Measurements from ENCODE around the gene DYNLRB1. TPM values are rescaled to one million over a fixed set of nuclear protein-coding genes. Genes with fewer than 3 reads are reported as not detected.
A peak's percentile ranks its signal among the peaks of the same experiment; 100 is the strongest.

Gene DYNLRB1
- total RNA-seq, 1 experiment from 2014 or later: 177 TPM

DNA sequence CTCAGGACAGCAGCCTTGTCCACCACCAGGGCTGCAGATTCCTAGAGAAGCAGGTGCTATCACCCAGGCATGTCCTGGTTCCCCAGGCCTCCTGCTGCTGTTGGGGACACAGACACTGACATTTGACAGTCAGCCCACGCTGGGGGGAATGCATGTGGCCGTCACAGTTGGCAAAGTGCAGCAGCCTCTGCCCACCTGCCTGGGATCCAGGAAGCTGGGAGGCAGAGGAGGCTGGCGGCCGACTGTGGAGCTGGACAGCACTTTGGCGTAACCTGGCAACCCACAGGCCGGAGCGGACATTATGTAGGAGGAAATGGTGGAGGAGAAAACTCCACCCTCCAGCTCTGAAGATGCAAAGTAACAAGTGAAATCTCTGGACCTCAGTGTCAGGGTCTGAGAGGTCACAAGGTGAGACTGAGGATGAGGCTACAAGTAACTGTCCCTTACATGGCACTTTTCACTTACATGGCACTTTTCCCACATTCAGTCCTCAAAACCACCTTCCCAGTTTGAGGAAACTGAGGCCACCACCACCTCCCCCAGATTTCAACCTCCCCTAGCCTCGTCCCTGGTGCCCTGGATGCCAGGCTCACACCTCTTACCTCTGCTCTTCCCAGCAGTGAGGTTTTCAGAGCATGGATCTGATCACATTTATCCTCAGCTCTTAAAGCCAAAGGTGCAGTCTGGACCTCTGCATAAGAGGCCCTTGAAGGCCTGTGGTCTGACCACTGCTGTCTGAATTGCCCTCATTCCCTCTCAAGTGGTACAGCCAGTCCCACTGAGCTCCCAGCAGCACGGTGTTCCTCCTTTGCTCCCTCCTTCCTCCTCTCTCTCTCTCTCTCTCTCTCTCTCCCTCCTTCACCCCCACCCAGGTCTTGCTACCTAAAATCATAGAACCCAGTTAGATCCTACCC, 51.0 kb downstream of the DYNLRB1 start:
- Histone ChIP-seq H3K4me2 (ENCODE audit: low read length) (no peak overlapping the region), H3K9me3 (ENCODE audit: low read length) (no peaks in the 10 kb centered on the region), H3K79me2 (ENCODE audit: low read length) (no peaks in the 10 kb centered on the region), H3K27ac (ENCODE audit: low read length) (no peak overlapping the region), H3F3A (ENCODE audit: low read length, unreplicated experiment) (no peaks in the 10 kb centered on the region), H3K36me3 (ENCODE audit: low read depth, low read length) (no peaks in the 10 kb centered on the region), H3K4me1 (ENCODE audit: insufficient read depth, low read length) (0 out of 2 replicates have a peak, but pooled peaks cover 4% of the 10 kb centered on the region), H3K4me3 (ENCODE audit: low read length) (no peak overlapping the region), H4K20me1 (ENCODE audit: low read length) (no peaks in the 10 kb centered on the region), H3K9ac (ENCODE audit: low read length) (no peak overlapping the region), H3K9me2 (replicated peaks; ENCODE audit: low read length) (no peaks in the 10 kb centered on the region), H2AFZ (ENCODE audit: low read length) (no peak overlapping the region), H3K27me3 (ENCODE audit: low read length) (no peaks in the 10 kb centered on the region)
- intact Hi-C loops (cut with micrococcal nuclease): no loop called here
- DNase-seq: no peak
- ChIA-PET CTCF (no interaction called here), POLR2A (ENCODE audit: unreplicated experiment) (interaction anchor here (0.6 kb wide), 1 partner anchor 13 kb away, joined by 4 read pairs; no protein-coding TSS in a partner anchor)
- ATAC-seq: no peak
- no TSS peak for BruUV-seq (replicated peaks)
- TF ChIP-seq EZH2phosphoT487 (IDR thresholded peaks at IDR 0.05; ENCODE audit: borderline replicate concordance, low read length): no peak

DNA sequence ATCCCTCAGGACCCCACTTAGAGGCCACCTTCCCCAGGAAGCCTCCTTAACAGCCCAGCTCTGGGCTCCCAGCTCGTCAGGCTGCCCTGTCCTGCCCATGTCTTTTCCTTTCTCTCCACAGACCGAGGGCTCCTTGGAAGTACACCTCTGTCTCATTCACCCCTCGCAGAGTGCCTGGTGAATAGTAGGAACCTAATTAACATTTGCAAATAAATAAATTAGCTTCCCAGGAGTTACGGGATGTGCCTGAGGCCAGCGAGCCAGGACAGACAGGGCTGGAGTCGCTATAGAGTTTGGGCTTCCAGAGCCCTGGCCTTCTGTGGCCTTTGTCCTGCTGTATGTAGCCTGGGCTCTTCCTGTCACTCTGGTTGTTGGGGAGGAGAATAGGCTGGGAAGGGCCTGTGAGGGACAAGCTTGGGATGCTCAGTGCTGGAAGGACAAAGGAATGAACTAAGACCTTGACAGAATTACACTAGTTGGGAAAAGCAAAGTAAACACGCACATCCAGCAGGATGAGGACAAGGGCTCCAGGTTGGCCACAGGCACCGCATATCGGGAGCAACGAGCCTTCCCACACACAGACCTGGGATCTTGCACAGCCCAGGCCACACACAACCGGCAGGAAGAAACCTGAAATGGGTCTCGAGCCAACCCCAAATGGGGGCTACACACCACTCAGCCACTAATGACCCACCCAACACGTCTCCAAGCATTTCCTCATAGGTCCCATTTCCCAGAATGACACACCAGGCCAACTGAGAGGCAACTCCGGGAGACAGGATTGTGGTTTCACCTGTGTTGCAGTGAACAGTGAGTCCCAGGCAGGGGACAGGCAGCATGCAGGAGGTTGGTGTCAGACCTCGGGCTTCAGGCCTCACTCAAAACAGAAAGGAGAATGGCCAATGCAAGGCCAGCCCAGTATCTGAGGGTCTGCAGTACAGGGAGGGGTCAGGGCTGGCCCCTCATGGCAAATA, 52.0 kb downstream of the DYNLRB1 start:
- H3K4me3 ChIP-seq (ENCODE audit: low read length): no peak overlapping the region
- H2AFZ ChIP-seq (ENCODE audit: low read length): no peak overlapping the region
- no peak for DNase-seq
- TF ChIP-seq, protein P1, sequence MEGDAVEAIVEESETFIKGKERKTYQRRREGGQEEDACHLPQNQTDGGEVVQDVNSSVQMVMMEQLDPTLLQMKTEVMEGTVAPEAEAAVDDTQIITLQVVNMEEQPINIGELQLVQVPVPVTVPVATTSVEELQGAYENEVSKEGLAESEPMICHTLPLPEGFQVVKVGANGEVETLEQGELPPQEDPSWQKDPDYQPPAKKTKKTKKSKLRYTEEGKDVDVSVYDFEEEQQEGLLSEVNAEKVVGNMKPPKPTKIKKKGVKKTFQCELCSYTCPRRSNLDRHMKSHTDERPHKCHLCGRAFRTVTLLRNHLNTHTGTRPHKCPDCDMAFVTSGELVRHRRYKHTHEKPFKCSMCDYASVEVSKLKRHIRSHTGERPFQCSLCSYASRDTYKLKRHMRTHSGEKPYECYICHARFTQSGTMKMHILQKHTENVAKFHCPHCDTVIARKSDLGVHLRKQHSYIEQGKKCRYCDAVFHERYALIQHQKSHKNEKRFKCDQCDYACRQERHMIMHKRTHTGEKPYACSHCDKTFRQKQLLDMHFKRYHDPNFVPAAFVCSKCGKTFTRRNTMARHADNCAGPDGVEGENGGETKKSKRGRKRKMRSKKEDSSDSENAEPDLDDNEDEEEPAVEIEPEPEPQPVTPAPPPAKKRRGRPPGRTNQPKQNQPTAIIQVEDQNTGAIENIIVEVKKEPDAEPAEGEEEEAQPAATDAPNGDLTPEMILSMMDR (conservative IDR thresholded peaks at IDR 0.05; ENCODE audit: low read depth, low read length): no peak
- TF ChIP-seq EZH2 (IDR thresholded peaks at IDR 0.05; ENCODE audit: low read length, unreplicated experiment): no peak
- no peak for TF ChIP-seq EZH2phosphoT487 (IDR thresholded peaks at IDR 0.05; ENCODE audit: borderline replicate concordance, low read length)
- no peak overlapping the region for H3K4me2 ChIP-seq (ENCODE audit: low read length)
- H3K4me1 ChIP-seq (ENCODE audit: insufficient read depth, low read length): 0 out of 2 replicates have a peak, but pooled peaks cover 4% of the 10 kb centered on the region
- H3K9me2 ChIP-seq (replicated peaks; ENCODE audit: low read length): no peaks in the 10 kb centered on the region
- no peak for ATAC-seq
- H3K36me3 ChIP-seq (ENCODE audit: low read depth, low read length): no peaks in the 10 kb centered on the region
- H3K79me2 ChIP-seq (ENCODE audit: low read length): no peaks in the 10 kb centered on the region
- no peaks in the 10 kb centered on the region for H4K20me1 ChIP-seq (ENCODE audit: low read length)
- ChIA-PET CTCF (no interaction called here), POLR2A (ENCODE audit: unreplicated experiment) (no interaction called here)
- no TSS peak for BruUV-seq (replicated peaks)
- no peaks in the 10 kb centered on the region for H3K27me3 ChIP-seq (ENCODE audit: low read length)
- intact Hi-C loops (cut with micrococcal nuclease): no loop called here
- no peaks in the 10 kb centered on the region for H3K9me3 ChIP-seq (ENCODE audit: low read length)
- no peaks in the 10 kb centered on the region for H3F3A ChIP-seq (ENCODE audit: low read length, unreplicated experiment)
- no peak overlapping the region for H3K27ac ChIP-seq (ENCODE audit: low read length)
- no peak overlapping the region for H3K9ac ChIP-seq (ENCODE audit: low read length)

DNA sequence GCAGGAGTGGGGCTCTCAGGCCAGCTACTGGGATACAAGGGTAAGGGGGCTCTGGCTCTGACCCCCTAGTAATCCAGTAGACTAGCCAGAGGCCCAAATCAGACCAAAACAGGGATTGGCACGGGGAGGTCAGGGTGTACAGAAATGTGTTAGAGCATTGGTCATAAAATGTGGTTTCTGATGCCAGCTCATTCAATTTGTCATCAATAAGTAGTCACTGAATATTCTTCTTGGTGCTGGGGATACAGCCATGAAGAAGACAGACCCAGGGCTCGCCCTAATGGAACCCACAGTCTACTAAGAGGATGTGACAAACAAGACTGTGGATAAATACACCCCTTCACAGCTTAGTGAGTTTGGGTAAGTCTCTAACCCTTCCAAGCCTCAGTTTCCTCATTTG, 53.4 kb downstream of the DYNLRB1 start:
- no peak overlapping the region for H3K4me2 ChIP-seq (ENCODE audit: low read length)
- H2AFZ ChIP-seq (ENCODE audit: low read length): no peak overlapping the region
- BruUV-seq (replicated peaks): no TSS peak
- H3K9me2 ChIP-seq (replicated peaks; ENCODE audit: low read length): no peaks in the 10 kb centered on the region
- H3K36me3 ChIP-seq (ENCODE audit: low read depth, low read length): no peaks in the 10 kb centered on the region
- H3K79me2 ChIP-seq (ENCODE audit: low read length): no peaks in the 10 kb centered on the region
- H3K9ac ChIP-seq (ENCODE audit: low read length): no peak overlapping the region
- H3F3A ChIP-seq (ENCODE audit: low read length, unreplicated experiment): no peaks in the 10 kb centered on the region
- TF ChIP-seq, protein P1 (conservative IDR thresholded peaks at IDR 0.05; ENCODE audit: low read depth, low read length): no peak
- ATAC-seq (no peak), DNase-seq (peak; percentile 11)
- H3K4me3 ChIP-seq (ENCODE audit: low read length): no peak overlapping the region
- POLR2A ChIA-PET (ENCODE audit: unreplicated experiment): no interaction called here
- H3K9me3 ChIP-seq (ENCODE audit: low read length): no peaks in the 10 kb centered on the region
- H3K27ac ChIP-seq (ENCODE audit: low read length): no peak overlapping the region
- H3K4me1 ChIP-seq (ENCODE audit: insufficient read depth, low read length): 0 out of 2 replicates have a peak, but pooled peaks cover 4% of the 10 kb centered on the region
- CTCF ChIA-PET: no interaction called here
- no peaks in the 10 kb centered on the region for H4K20me1 ChIP-seq (ENCODE audit: low read length)
- intact Hi-C loops (cut with micrococcal nuclease): no loop called here
- H3K27me3 ChIP-seq (ENCODE audit: low read length): no peaks in the 10 kb centered on the region
